Panc1 (cell line): ENCODE results near the gene MILR1. TPM values are rescaled to one million over a fixed set of nuclear protein-coding genes. Genes with fewer than 3 reads are reported as not detected.
"Not testable (repeated sequence)": the region's sequence is repeated elsewhere in the genome, so short reads cannot be mapped to it uniquely, and the experiment has no call there.

Experiments
- ATAC-seq: fragments of 200-7000 bp; cut with Tn5 transposase; 2 replicates; pipeline ENCODE4 v1.9.1; 2020; ENCODE audit warnings: mild to moderate bottlenecking, moderate library complexity
- BruUV-seq: library from RNA; stranded (reverse); fragments of 400-500 nt; replicated peaks from 2 replicates; lab custom pipeline; 2021; lab: Mats Ljungman, UMichigan
- CTCF ChIA-PET: fragments of 300-600 bp; sonication (Branson Sonifier 250); formaldehyde crosslinking; loops from one replicate; lab custom pipeline; 2022; ENCODE audit warnings: antibody characterized with exemption; lab: Charles Lee
- POLR2A ChIA-PET: fragments of 300-600 bp; sonication (Branson Sonifier 250); formaldehyde crosslinking; loops from one replicate; lab custom pipeline; 2022; ENCODE audit warnings: antibody characterized with exemption; lab: Charles Lee
- DNase-seq: peaks from one replicate; pipeline ENCODE4 v3.0.0-alpha.2; 2010; ENCODE audit warnings: low read depth, low spot score
- H3K27ac ChIP-seq: 2 replicates; pipeline ENCODE4 v1.5.1; 2011; ENCODE audit warnings: mild to moderate bottlenecking, low read length, inconsistent platforms
- H3K27me3 ChIP-seq: fragments of 200-500 bp; sonication (Bioruptor generic); 2 replicates; pipeline ENCODE4 v1.6.0; 2014; ENCODE audit warnings: low read length, inconsistent platforms; ENCODE audit not compliant: control insufficient read depth, insufficient read depth
- H3K36me3 ChIP-seq: fragments of 200-500 bp; sonication (Bioruptor generic); 2 replicates; pipeline ENCODE4 v1.5.1; 2014; ENCODE audit warnings: inconsistent platforms, mild to moderate bottlenecking, low read length, moderate library complexity; ENCODE audit not compliant: control insufficient read depth, insufficient read depth
- H3K4me1 ChIP-seq: 2 replicates; pipeline ENCODE4 v1.5.1; 2011; ENCODE audit warnings: inconsistent platforms, mild to moderate bottlenecking, low read length, moderate library complexity; ENCODE audit not compliant: control insufficient read depth, insufficient read depth
- H3K4me3 ChIP-seq, 2 experiments: 2 replicates each; pipeline ENCODE4 v1.5.1; 2011 to 2012; ENCODE audit warnings: low read depth in 2 of 2, low read length in 2 of 2, mild to moderate bottlenecking in 2 of 2, inconsistent platforms in 1 of 2, moderate library complexity in 1 of 2
- H3K9me3 ChIP-seq: fragments of 200-500 bp; sonication (Bioruptor generic); 2 replicates; pipeline ENCODE4 v1.5.1; 2014; ENCODE audit warnings: low read depth, mild to moderate bottlenecking, inconsistent platforms, low read length, moderate library complexity; ENCODE audit not compliant: control insufficient read depth, insufficient read depth
- CTCF ChIP-seq: fragments of 450-650 bp; IDR thresholded peaks from 2 replicates; pipeline ENCODE4 v1.5.1; 2017; ENCODE audit warnings: mild to moderate bottlenecking
- POLR2AphosphoS5 ChIP-seq: IDR thresholded peaks from 2 replicates; pipeline ENCODE4 v1.6.1; 2012; ENCODE audit warnings: mild to moderate bottlenecking, low read depth, low read length, moderate library complexity
- REST ChIP-seq, 2 experiments: IDR thresholded peaks; 2 replicates each; pipeline ENCODE4 v1.6.1; 2011 to 2012; ENCODE audit warnings: low read depth in 2 of 2, control low read depth in 1 of 2, low read length in 1 of 2, mild to moderate bottlenecking in 1 of 2, moderate library complexity in 1 of 2; ENCODE audit not compliant: insufficient read depth in 1 of 2
- SIN3A ChIP-seq: IDR thresholded peaks from 2 replicates; pipeline ENCODE4 v1.6.1; 2012; ENCODE audit warnings: low read depth, mild to moderate bottlenecking, low read length, moderate library complexity, borderline replicate concordance; ENCODE audit not compliant: insufficient read depth
- TCF7L2 ChIP-seq: IDR thresholded peaks from 2 replicates; pipeline ENCODE4 v1.6.1; 2011; ENCODE audit warnings: mild to moderate bottlenecking, low read depth, low read length, inconsistent platforms
- in situ Hi-C: cut with HindIII; loops from 2 replicates; pipeline ENCODE4 v1.10.0; 2016; ENCODE audit warnings: low sequenced_read_pairs, low pct_unique_long_range_greater_than_20kb
- intact Hi-C: fragments of 100-400 bp; cut with micrococcal nuclease; formaldehyde crosslinking; loops from one replicate; pipeline ENCODE4 v1.10.0; 2022; ENCODE audit not compliant: unreplicated experiment
- total RNA-seq: library from RNA; stranded (reverse); gene quantifications from one replicate; pipeline ENCODE4 v1.2.1, GENCODE V29; 2021; ENCODE audit not compliant: unreplicated experiment

Gene MILR1
- total RNA-seq, 1 experiment from 2014 or later: not detected

GRCh38 chr17:64461788-64462187, 12.9 kb downstream of the MILR1 start:
- Histone ChIP-seq H3K27me3 (no peaks in the 10 kb centered on the region), H3K27ac (no peak overlapping the region), H3K9me3 (no peaks in the 10 kb centered on the region), H3K4me3 (no peak overlapping the region), H3K36me3 (no peaks in the 10 kb centered on the region), H3K4me1 (no peaks in the 10 kb centered on the region)
- CTCF ChIA-PET: no interaction called here
- ATAC-seq: no peak
- POLR2A ChIA-PET: no interaction called here
- BruUV-seq: no TSS peak
- intact Hi-C loops: no loop called here
- no peak for TF ChIP-seq TCF7L2
- no peak for TF ChIP-seq REST (IDR thresholded peaks at IDR 0.05; ENCODE audit: insufficient read depth in 1 of 2, low read depth in 2 of 2, low read length in 1 of 2)
- no peak for TF ChIP-seq POLR2AphosphoS5
- no peak for TF ChIP-seq CTCF
- TF ChIP-seq SIN3A: no peak
- DNase-seq: no peak
- in situ Hi-C loops: no loop called here

- in situ Hi-C loops: no loop called here
- Histone ChIP-seq H3K9me3 (no peaks in the 10 kb centered on the region), H3K4me1 (no peaks in the 10 kb centered on the region), H3K36me3 (no peaks in the 10 kb centered on the region), H3K27ac (no peak overlapping the region), H3K27me3 (no peaks in the 10 kb centered on the region), H3K4me3 (no peak overlapping the region)
- ChIA-PET POLR2A (no interaction called here), CTCF (no interaction called here)
- no peak for DNase-seq
- TF ChIP-seq CTCF (no peak), TCF7L2 (no peak), POLR2AphosphoS5 (no peak), REST (IDR thresholded peaks at IDR 0.05; ENCODE audit: insufficient read depth in 1 of 2, low read depth in 2 of 2, low read length in 1 of 2) (no peak), SIN3A (no peak)
- no TSS peak for BruUV-seq
- no peak for ATAC-seq
- intact Hi-C loops: no loop called here
These were observed 17.3 kb downstream of the MILR1 start for GRCh38 chr17:64466019-64466735.

- ATAC-seq, H3K27me3 ChIP-seq, intact Hi-C loops, BruUV-seq, in situ Hi-C loops, H3K4me3 ChIP-seq, POLR2A ChIA-PET, H3K4me1 ChIP-seq, H3K36me3 ChIP-seq, H3K27ac ChIP-seq, H3K9me3 ChIP-seq, CTCF ChIA-PET, DNase-seq: not testable (repeated sequence)
These were observed 17.9 kb downstream of the MILR1 start for GRCh38 chr17:64466834-64467233.
